Heart right ventricle (tissue), 16 donors: ENCODE results near the gene VPS13C. TPM values are rescaled to one million over a fixed set of nuclear protein-coding genes. Genes with fewer than 3 reads are reported as not detected.

Source experiments
- ATAC-seq, 8 donors: fragments of 200-7000 bp; cut with Tn5 transposase; one replicate each; pipeline ENCODE4 v1.9.1; 2020; ENCODE audit warnings: mild to moderate bottlenecking in 8 of 8, moderate library complexity in 8 of 8, moderate number of reproducible peaks in 1 of 8
- DNase-seq, 2 donors: peaks; one replicate each; pipeline ENCODE4 v3.0.0-alpha.2; 2020
- H3K27ac ChIP-seq, 10 donors: fragments of 200-600 bp; sonication (generic) in 2 of 10; one replicate each; pipeline versions ENCODE4 v1.5.0 to v1.8.0; 2020 to 2022; ENCODE audit warnings: mild to moderate bottlenecking in 3 of 10
- H3K27me3 ChIP-seq, 7 donors: fragments of 200-600 bp; one replicate each; pipeline ENCODE4 v1.8.0; 2021 to 2022; ENCODE audit warnings: mild to moderate bottlenecking in 2 of 7
- H3K36me3 ChIP-seq, 9 donors: fragments of 200-600 bp; sonication (generic) in 1 of 9; one replicate each; pipeline versions ENCODE4 v1.5.0 to v1.8.0; 2020 to 2022; ENCODE audit warnings: mild to moderate bottlenecking in 2 of 9
- H3K4me1 ChIP-seq, 9 donors: fragments of 200-600 bp; sonication (generic) in 1 of 9; one replicate each; pipeline versions ENCODE4 v1.5.0 to v1.8.0; 2020 to 2022; ENCODE audit warnings: mild to moderate bottlenecking in 4 of 9
- H3K4me3 ChIP-seq, 10 donors: fragments of 200-600 bp; sonication (generic) in 2 of 10; one replicate each; pipeline versions ENCODE4 v1.5.0 to v1.8.0; 2020 to 2022; ENCODE audit warnings: mild to moderate bottlenecking in 7 of 10, moderate library complexity in 2 of 10
- H3K9me3 ChIP-seq, 11 donors: fragments of 200-600 bp in 10 of 11; sonication (generic) in 2 of 11; one replicate each; pipeline versions ENCODE4 v1.5.0 to v1.8.0; 2013 to 2022; ENCODE audit warnings: mild to moderate bottlenecking in 2 of 11, control low read depth in 1 of 11, moderate library complexity in 1 of 11
- WGBS, 2 donors: extraction: QIAGEN DNeasy Blood & Tissue Kit; methylation state at CpG; one replicate each; pipeline ENCODE4 v1.1.7; 2013; ENCODE audit warnings: inconsistent platforms in 1 of 2; 5-methylcytosine and 5-hydroxymethylcytosine counted together
- intact Hi-C, 10 donors: fragments of 100-400 bp; cut with DNase I; formaldehyde crosslinking; loops; one replicate each; pipeline versions ENCODE4 v1.11.1 to v1.14.2; 2022
- polyA plus RNA-seq, 2 donors: library from polyadenylated mRNA; stranded (reverse); fragments of 200-250 nt; gene quantifications; one replicate each; pipeline ENCODE4 v1.2.3, GENCODE V29; 2013
- total RNA-seq, 10 donors: library from RNA; stranded (reverse); fragmentation: NEBNext Ultra II Directional in 3 of 10; extraction: Animal tissue kit (Norgen Biotek cat#: 25700) in 3 of 10; gene quantifications; one replicate each; pipeline versions ENCODE4 v1.2.1 to v1.2.4, GENCODE V29; 2021 to 2023
- TF ChIP-seq, protein P1 (sequence below), 9 donors: fragments of 200-600 bp; sonication (generic) in 2 of 9; IDR thresholded peaks; one replicate each; pipeline versions ENCODE4 v1.5.0 to v1.8.0; 2021 to 2022; ENCODE audit warnings: antibody characterized with exemption in 9 of 9, mild to moderate bottlenecking in 5 of 9, moderate library complexity in 1 of 9
- donor health status: Arrhythmogenic right ventricular cardiomyopathy.
- donor health status: ischemic (EF 13 %, LVEDD 7.1; RV severe dilation, severe dysfunction).
- donor health status: healthy with polysubstance abuse.
- donor health status: DM: no; HTN: yes; CAD: no.
- donor health status: DM: no; HTN: no; CAD: no.
- donor health status: ischemic (EF 25% LVEDD 6.9; RV normal size, moderate dysfunction).
- donor health status: ischemic (EF 25% LVEDD 5.7; RV mildly dilated, moderate dysfunction).
- donor health status: healthy.
- donor health status: DM: yes; HTN: yes; CAD: no.
- donor health status: Ischemic cardiomyopathy.
- donor health status: ischemic (EF 35%, LVEDD 5.7; RV mildly dilated, moderate dysfunction).
- donor health status: nonischemic (EF 11% LVEDD 7.7; RV severe dilation, severe dysfunction).
- donor health status: DM: yes; HTN: yes; CAD: no.
- donor health status: PGD.
- donor health status: ischemic (EF 29% LVEDD 5.4; RV normal size, mild dysfunction).
- donor health status: nonischemic (EF 23%, LVEDD 6.1; RV moderate dilation, normal function).

Gene VPS13C
- total and polyA plus RNA-seq, 12 donors, result 7.3 to 59.0 (median 39.6) TPM

DNA sequence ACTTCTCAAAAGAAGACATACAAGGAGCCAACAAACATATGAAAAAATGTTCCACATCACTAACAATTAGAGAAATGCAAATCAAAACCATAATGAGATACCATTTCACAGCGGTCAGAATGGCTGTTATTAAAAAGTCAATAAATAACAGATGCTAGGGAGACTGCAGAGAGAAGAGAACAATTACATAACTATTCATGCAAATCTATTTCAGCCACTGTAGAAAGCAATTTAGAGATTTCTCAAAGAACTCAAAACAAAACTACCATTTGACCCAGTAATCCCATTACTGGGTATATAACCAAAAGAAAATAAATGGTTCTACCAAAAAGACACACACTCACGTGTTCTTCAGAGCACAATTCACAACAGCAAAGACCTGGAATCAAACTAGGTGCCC, 116.3 kb downstream of the VPS13C start:
- intact Hi-C loops, result no loop called here
- TF ChIP-seq, protein P1, sequence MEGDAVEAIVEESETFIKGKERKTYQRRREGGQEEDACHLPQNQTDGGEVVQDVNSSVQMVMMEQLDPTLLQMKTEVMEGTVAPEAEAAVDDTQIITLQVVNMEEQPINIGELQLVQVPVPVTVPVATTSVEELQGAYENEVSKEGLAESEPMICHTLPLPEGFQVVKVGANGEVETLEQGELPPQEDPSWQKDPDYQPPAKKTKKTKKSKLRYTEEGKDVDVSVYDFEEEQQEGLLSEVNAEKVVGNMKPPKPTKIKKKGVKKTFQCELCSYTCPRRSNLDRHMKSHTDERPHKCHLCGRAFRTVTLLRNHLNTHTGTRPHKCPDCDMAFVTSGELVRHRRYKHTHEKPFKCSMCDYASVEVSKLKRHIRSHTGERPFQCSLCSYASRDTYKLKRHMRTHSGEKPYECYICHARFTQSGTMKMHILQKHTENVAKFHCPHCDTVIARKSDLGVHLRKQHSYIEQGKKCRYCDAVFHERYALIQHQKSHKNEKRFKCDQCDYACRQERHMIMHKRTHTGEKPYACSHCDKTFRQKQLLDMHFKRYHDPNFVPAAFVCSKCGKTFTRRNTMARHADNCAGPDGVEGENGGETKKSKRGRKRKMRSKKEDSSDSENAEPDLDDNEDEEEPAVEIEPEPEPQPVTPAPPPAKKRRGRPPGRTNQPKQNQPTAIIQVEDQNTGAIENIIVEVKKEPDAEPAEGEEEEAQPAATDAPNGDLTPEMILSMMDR (IDR thresholded peaks at IDR 0.05), result no peak
- H3K27me3 ChIP-seq, result no peaks in the 10 kb centered on the region
- H3K27ac ChIP-seq, result no peak overlapping the region
- DNase-seq (no peak), ATAC-seq (no peak)
- peaks cover 0 to 95% (median 34%) of the 10 kb centered on the region in 9 donors for H3K36me3 ChIP-seq
- H3K4me1 ChIP-seq, result peaks cover 0 to 3% (median 0%) of the 10 kb centered on the region in 9 donors
- H3K4me3 ChIP-seq, result no peak overlapping the region
- H3K9me3 ChIP-seq, result peaks cover 0 to 13% (median 0%) of the 10 kb centered on the region in 11 donors
- WGBS, 2 donors, result 97% methylated on average over 2 of the region's 2 CpGs

GRCh38 chr15:61938249-61938648, 122.0 kb downstream of the VPS13C start:
- WGBS, 2 donors, result 91 to 97% methylated on average over 1 of the region's 1 CpG
- ATAC-seq (no peak), DNase-seq (no peak)
- Histone ChIP-seq H3K4me1 (no peaks in the 10 kb centered on the region), H3K27ac (no peak overlapping the region), H3K36me3 (peaks cover 0 to 93% (median 15%) of the 10 kb centered on the region in 9 donors), H3K27me3 (no peaks in the 10 kb centered on the region), H3K4me3 (no peak overlapping the region), H3K9me3 (peaks cover 0 to 2% (median 0%) of the 10 kb centered on the region in 11 donors)
- intact Hi-C loops, result no loop called here
- TF ChIP-seq, protein P1 (IDR thresholded peaks at IDR 0.05), result no peak

- TF ChIP-seq, protein P1 (IDR thresholded peaks at IDR 0.05), result no peak
- H3K27me3 ChIP-seq, result no peaks in the 10 kb centered on the region
- DNase-seq, result no peak
- ATAC-seq, result no peak
- 75 to 77% methylated on average over 4 of the region's 4 CpGs for WGBS, 2 donors
- no peak overlapping the region for H3K4me3 ChIP-seq
- intact Hi-C loops, result no loop called here
- H3K27ac ChIP-seq, result no peak overlapping the region
- H3K9me3 ChIP-seq, result no peaks in the 10 kb centered on the region
- no peaks in the 10 kb centered on the region for H3K4me1 ChIP-seq
- H3K36me3 ChIP-seq, result peaks cover 0 to 97% (median 13%) of the 10 kb centered on the region in 9 donors
These were observed 123.6 kb downstream of the VPS13C start for GRCh38 chr15:61936528-61937195.

GRCh38 chr15:61935493-61935892, 124.8 kb downstream of the VPS13C start:
- no peak for ATAC-seq
- no peak overlapping the region for H3K27ac ChIP-seq
- DNase-seq, result no peak
- intact Hi-C loops, result no loop called here
- TF ChIP-seq, protein P1 (IDR thresholded peaks at IDR 0.05), result no peak
- H3K9me3 ChIP-seq, result no peaks in the 10 kb centered on the region
- no peak overlapping the region for H3K4me3 ChIP-seq
- H3K4me1 ChIP-seq, result no peaks in the 10 kb centered on the region
- H3K27me3 ChIP-seq, result no peaks in the 10 kb centered on the region
- H3K36me3 ChIP-seq, result peaks cover 0 to 95% (median 4%) of the 10 kb centered on the region in 9 donors
- 98 to 99% methylated on average over 4 of the region's 4 CpGs for WGBS, 2 donors
